SW 1271 (cell line): ENCODE measurements around the gene CMTM8.
A peak's percentile ranks its signal among the peaks of the same experiment; 100 is the strongest.

Experiments used
- DNase-seq, 2 experiments: peaks; one replicate each; lab custom pipeline; 2025; lab: John Stamatoyannopoulos, UW

CMTM8 gene

DNA sequence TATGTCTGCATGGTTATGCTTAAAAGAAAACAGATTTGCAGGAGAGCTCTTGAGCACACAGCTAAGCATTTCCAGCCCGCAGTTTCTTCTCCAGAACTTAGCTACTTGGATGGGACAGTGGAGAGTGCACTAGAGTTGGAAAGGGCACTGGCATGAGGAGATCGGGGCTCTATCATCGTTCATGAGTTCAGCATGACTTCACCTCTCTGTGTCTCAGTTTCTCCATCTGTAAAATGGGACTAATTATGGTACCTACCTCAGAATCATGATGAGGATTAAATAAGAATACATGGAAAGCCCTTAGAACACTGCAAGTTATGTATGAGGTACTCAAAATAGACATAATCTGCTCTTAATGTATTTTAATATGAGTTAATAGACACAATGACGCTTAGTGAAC lies 69.9 kb downstream of the CMTM8 start:
- no peak for DNase-seq

DNA sequence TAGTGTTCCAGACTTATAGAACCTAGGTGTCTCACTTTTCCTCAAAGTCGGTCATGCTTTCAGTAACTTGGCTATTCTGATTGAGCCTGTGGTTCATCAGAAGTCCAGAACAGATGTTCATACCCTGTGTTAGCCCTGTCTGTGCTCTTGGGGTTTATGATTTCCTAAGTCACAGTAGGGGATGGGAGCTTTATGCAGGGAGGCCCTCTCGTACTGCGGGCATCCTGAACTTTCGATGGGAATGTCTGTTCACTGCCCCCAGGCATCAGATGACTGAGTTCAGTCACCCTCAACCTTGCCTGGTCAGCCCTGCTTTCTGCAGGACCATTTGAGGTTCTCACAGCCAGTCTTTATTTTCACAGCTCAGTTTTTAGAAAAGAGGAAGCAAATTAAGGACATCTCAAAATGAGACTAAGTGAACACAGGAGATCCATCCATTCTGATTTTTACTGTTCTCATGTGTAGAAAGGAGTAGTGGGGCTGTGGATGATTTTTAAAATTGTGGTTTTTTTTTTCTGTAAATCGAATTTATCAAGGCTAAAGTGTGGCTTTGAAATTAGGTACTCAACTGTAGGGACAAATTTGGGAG lies 71.3 kb downstream of the CMTM8 start:
- no peak for DNase-seq

DNA sequence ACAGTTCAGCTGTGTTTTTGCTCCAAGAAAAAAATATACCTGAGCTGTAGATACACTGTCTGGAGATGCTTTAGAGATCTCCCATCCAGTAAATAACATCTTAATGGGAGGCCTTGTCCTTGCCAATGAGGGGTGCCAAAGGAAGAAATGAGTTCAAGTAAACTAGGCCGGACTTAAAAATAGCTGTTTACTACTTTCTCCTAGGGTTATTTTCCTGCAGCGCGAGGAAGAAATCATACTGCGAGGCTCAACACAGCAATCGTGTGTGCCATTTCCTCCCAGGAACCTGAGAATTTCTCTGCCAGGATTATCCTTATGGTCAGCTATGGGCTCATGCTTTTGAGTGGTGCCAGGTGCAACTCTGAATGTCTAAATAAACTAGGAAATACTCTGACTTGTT lies 71.9 kb downstream of the CMTM8 start:
- DNase-seq: no peak

DNA sequence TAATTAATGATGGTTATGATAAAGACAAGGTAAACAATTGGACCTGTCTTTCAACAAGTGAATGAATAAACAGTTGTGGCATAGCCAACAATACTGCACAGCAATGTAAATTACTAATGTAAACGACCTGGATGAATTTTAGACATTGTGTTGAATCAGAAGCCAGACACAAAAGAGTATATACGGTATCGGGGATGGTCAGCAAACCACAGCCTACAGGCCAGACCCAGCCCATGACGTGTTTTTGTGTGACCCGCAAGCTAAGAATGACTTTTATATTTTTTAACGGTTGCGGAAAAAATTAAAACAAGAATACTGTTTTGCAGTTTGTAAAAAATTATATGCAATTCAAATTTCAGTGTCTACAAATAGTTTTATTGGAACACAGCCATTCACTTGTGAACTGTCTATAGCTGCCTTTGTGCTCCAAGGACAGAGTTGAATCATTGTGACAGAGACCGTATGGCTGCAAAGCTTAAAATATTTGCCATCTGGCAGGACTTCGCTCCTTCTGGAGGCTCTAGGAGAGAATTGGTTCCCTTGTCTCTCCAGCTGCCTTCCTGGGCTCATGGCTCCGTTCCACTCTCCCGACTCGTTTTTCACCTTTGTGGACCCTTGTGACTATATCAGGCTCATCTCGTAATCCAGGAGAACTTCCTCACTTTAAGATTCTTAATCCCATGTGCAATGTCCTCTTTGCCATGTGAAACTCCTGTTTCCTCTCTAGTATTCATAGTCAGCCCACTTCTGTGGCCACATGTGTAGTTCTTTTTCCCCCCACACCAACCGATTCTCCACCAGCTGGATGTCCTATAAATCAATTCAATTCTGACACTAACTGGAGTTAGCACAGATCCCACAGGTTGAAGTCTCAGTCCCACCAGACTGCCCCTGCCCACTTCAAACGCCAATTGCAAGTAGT lies 72.7 kb downstream of the CMTM8 start:
- no peak for DNase-seq

DNA sequence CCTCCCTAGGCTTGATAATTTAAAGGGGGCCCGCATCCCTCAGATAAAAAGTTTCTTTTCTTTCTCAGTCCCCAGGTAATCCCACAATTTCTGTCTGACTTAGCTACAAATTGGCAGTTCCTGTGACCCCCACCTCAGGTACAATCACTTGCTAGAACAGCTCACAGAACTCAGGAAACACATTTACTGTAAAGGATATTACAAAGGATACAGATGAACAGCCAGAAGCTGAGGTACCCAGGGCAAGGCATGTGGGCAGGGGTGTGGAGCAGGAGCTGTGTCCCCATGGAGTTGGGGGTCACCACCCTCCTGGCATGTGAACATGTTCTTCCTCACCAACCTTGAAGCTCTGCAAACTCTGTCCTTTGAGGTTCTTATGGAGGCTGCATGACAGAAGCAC lies 73.8 kb downstream of the CMTM8 start:
- no peak for DNase-seq

DNA sequence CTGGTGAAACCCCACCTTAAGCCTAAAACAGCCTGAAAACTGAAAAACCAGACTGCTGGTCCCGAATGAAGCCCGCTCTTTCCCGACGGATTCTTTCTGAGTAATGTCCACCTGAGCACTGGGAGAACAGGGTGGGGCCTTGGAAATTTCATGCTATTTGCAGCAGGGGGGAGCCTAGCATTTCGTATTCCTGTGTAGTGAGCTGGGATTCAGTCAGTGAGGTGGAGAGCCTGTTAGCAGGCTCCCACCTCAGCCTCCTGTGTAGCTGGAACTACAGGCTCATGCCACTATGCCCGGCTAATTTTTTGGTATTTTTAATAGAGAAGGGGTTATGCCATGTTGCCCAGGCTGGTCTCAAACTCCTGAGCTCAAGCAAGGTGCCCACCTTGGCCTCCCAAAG lies 74.7 kb downstream of the CMTM8 start:
- no peak for DNase-seq

DNA sequence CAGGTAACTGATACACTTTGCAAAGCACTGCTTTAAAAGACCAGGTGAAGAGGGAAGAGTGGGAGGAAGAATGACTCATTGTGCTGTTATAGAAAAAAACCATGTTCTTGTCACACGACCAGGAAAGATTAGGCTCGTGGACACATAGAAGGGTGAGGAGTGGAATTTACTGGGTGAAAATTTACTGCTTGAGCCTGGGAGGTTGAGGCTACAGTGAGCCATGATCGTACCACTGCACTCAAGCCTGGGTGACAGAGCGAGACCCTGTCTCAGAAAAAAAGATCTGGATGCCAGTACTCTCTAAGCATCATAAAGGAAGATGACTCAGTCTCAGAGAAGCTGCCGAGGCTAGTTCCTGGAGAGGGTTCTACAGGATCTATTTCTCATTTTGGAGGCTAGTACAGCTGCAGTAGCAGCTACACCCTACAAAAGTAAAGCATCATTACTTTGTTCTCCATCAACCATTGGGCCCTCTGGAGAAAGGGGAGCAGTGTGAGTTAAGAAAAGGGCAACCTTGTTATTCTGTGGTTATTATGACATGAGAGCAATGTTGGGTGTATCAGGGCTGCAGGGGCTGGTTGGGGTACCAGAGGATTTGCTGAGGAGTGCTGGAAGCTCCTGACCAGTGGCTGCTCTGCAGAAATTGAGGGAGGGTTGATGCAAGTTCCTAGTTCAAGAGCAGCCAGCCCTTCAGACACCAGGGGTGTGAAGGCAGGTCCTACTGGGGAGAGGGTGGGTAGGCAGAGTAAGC lies 75.4 kb downstream of the CMTM8 start:
- peak; percentile 16 to 74 for DNase-seq

DNA sequence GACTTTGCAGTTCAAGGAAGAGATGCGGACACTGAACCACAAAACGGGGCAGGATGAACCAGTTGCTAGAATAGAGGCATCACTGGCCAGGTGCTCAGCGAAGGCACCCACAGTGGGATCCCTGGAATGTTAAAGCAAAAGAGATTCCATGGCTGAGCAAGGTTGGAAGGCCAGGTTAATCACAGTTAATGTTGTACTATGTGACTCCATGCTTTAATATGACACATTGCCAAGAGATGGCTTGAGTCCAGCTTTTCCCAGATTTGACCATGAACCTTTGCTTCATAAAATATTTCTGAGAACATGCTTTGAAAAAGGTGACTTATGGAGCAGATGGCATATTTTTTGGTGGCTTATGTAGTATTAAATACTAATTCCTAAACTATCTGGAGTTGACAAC lies 77.0 kb downstream of the CMTM8 start:
- no peak for DNase-seq

DNA sequence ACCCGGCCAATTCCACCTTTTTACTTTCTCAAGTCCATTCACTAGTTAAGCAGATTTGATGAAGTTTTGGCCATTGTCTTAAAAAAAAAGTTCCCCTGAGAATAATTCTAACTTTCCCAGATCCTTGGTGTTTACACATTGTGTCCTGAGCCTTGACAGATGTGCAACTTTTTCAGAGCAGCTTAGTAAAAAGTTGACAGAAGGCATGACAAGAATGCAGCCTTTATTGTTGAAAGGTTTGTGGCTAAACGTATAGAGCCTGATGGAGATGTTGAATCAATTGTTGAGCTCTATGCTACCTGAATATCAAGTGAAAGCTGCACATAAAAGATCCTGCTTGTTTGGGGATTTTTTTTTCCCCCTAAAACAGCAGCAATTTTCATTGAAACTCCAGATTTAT lies 77.8 kb downstream of the CMTM8 start:
- no peak for DNase-seq

DNA sequence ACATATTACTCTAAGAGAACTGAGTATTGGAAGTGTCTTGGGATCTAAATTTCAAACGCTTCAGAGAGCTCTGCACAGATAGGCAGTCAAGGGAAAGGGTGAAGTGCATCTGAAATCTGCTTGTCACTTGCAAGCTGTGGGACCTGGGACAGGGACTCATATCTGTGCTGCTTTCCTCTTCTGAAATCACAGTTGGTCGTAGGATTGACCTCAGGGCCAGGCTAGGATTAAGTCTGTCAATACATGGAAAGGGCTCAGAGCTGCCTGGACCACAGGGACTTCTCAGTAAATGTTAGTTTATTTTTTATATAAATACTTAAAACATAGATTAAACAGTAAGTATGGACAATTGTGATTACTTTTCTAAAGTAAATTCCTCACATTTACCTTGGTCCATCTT lies 78.5 kb downstream of the CMTM8 start:
- no peak for DNase-seq

DNA sequence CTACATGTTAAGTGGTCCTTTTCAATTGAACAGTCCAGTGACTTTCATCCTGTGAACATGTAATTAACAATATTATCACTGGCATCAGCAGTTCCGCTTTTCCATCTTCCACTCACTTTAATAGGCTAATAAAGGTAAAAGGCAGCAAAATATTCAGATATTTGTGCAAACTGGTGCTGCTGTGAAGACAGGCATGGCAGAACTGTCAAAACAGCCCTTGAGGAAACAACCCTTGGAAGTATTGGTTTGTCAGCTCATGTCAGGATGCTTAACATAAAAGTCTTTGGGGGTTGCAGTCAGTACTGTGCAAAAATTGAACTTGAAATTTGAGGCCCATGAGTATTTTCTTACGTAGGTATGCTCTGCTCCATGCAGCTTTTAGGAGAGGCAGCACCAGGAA lies 81.1 kb downstream of the CMTM8 start:
- DNase-seq: no peak

DNA sequence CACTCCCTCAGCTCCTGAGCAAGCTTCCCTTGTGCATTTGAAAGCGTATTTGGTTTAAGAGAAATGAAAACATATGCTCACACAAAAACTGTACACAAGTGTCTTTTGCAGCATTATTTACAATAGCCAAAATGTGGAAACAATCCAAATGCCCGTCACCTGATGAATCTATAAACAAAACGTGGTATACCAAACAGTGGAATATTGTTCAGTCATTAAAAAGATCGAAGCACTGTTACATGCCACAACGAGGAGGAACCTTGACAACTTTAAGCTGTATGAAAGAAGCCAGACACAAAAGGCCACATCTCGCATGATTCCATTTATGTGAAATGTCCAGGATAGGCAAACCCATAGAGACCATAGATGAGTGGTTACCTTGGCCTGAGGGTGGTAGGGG lies 81.6 kb downstream of the CMTM8 start:
- no peak for DNase-seq

DNA sequence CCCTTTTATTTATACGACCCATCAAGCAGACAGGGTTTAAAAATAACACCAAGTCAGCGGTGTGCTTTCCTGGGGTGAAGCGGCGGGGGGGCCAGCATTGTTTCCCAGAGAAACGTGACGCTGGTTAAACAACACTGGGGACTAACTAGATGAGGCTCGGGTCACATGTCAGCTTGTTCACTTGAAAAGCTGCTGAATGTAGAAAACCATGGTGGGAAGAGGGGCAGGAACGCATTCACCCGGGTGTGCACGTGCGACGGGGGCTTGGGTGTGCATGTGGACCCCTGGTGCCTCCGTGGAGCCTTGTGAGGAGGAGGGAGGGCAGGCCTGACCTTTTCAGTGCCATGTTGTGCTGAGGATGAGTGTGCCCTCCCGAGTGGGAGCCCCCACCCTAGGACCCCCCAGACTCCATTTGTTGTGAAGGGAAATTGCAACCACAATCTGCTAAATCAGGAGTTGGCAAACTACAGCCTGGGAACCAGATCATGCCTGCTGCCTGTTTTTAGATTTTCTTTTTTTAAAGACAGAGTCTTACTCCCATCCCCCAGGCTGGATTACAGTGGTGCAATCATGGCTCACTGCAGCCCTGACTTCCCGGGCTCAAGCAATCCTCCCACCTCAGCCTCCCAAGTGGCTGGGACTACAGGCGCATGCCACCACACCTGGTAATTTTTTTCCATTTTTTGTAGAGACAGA lies 82.8 kb downstream of the CMTM8 start:
- no peak for DNase-seq

DNA sequence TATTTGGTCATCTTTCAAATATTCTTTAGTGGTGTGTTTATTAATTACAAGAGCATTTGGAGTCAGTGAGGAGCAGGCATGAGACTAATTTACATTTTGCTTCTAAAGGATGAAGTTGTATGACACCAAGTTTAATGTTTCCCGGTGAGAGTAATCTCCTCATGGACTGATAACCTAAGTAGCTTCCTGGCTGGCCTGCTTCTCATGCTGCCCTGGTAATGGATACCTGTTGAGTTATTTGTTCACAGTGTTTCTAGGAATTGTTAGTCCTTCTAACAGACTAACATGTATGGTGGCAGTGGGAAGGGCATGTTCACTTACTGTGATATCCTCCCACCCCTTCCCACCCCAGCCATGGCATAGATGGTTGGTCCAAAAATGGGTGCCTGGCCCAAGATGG lies 83.8 kb downstream of the CMTM8 start:
- DNase-seq: no peak

DNA sequence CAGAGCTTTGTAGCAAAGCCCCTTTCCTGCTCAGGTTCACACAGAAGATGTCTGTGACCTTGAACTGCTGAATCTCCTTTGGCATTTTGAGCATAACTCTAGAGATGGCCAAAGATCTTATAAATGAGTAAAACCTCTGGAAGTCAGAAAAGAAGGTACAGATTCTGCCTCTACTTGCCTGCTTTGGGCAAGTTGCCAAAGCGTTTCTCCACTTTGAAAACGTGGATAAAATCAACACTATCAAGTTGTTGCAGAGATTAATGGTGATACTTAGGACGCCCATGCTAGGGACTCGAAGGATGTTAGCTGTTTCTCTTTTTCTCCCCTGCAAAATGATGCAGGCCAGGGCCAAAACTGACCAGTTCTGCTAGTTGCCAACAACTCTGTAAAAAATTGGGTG lies 85.1 kb downstream of the CMTM8 start:
- DNase-seq: no peak

DNA sequence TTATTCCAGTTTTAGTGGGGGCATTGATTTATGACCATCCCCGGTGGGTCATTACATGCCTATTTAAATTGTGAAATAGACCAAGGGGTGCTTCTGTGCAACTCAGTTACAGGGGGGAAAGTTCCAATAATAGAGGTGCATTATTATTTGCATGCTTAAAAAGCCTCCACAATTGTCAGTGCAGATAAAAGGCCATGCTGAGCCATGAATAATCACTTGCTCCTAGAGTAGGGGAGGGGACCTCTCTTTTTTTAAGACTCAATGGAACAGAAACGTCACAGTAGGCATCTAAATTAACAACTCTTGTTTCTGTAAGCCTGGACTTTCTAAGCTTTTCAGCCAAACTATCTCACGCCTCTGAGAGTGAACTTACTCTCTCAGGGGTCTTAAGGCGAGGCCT lies 86.7 kb downstream of the CMTM8 start:
- no peak for DNase-seq

DNA sequence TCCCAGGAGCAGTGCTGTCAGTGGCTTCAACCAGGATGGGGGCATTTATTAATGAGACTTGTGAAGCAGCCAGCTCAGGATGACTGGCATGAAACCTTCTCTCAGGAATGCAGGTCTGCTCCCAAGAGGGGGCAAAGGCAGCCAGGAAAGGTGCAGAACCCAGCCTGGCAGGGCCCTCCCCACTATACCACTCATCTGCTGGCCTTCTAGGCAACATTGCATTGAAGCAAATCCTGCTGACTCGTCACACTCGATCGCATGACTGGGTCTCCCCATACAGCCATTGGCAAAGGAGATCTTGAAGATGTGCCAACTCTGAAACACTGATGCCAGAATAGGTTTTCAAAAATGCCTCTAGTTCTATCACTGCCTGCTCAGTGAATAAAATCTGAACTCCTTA lies 87.4 kb downstream of the CMTM8 start:
- DNase-seq: no peak

DNA sequence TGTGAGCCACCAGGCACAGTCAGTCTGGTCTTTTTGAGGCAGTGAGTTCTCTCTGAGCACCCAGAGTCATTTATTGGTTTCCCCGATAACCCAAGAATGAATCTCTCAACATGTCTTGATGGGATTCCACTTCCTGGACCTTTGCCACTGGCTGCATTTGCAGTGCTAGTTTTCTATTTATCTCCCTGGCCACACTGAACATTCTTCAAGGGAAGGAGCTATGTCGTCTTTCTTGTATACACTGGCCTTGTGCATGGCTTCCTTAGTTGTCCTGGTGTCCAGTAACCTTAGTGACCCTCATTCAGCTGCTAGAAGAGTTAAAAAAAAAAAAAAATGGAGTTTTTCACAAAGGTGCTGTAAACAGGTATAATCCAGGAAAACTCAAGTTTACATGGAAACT lies 88.3 kb downstream of the CMTM8 start:
- DNase-seq: no peak

DNA sequence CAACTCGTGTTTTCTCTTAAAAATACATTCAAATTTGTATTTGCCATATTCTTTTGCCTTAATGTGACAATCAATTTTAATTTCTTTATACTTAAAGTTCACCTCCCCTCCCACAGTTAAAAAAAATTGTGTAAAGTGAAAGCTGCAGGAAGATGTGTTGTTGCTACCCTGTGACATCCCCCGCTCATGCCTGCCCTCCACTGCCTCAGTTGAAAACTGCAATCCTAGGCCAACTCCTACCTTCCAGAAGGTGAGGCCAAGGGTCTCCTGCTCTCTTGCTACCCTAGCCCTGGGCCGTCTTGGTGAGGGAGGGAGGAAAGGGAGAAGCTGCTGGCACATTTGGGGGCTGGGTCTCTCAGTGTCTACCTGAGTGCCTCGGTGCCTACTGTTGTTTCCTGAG lies 96.2 kb downstream of the CMTM8 start:
- no peak for DNase-seq

DNA sequence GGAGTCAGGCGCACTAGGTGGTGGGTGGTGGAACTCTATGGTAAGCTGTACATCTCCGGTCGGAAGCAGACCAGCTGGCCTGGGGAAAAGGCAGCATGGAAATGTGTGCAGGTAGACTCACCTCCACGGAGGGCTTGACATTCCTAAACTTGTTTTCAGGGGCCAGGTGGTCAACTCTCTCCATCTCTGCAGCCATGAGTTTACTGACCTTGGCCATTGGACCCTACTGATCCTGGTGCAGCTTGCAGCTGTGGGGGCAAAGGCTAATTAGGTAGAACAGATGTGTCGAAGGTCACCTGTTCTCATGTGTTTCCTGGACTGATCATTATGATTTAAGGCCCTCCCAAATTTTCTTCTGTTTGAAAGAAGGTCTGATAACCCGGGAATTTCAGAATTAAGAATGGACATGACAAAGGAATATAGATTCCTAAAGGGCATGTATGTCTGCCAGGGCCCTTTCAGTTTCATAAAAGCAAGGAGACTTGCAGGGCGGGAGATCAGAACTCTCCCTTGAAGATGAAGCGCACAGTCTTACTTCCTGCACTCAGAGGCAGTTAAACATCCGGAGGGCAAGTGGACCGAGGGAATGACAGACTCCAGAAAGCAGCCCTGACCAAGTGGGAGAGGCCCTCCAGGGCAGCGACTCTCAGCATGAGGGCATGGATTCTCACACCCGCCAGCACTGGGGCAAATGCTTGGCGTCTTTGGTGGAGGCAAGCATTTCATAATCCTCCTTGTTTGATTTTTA lies 97.1 kb downstream of the CMTM8 start:
- no peak for DNase-seq

DNA sequence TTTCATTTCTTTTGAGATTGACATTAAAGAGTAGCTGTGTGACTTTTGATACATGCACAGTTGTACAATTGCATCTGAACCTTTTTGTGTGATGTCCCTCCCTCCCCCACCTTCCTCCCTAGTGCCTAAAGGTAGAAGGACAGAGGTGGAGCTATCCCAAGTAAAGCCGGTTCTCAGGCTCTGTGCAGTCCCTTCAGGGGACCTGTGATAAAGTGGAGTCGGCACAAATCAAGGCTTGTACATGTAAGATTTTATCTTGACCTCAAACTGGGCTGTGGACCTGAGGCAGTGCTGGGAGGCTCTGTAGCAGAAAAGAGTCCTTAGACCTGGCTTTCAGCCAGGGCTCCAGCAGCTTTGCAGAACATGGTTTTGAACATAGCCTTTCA lies 97.6 kb downstream of the CMTM8 start:
- DNase-seq: no peak

DNA sequence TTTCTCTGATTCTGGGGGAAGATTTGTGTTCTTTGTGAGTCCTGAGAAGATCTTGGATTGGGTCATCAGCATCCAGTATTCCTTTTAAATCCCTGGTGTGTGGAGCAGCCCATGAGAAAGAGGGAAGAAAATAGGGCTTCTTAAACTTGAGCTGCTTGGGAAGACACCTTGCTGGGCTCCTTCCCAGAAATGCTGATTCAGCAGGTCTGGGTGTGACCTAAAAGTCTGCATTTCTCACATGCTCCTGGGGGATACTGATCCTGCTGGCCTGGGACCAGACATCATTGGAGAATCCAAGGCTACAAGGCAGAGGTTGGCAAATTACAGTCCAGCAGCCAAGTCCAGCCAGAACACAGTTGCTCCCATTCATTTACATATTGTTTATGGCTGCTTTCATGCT lies 99.0 kb downstream of the CMTM8 start:
- no peak for DNase-seq
